HL-60/S4 treated with retinoic acid at 250 ng/mL for 4 days and 3 days (cell line): ENCODE measurements around the gene FES.

Source experiments
- in situ Hi-C: fragments of 300-500 bp; cut with MboI; formaldehyde crosslinking; loops from 2 replicates; pipeline ENCODE4 v1.7.0; 2022; ENCODE audit warnings: low sequenced_read_pairs

The FES gene

DNA sequence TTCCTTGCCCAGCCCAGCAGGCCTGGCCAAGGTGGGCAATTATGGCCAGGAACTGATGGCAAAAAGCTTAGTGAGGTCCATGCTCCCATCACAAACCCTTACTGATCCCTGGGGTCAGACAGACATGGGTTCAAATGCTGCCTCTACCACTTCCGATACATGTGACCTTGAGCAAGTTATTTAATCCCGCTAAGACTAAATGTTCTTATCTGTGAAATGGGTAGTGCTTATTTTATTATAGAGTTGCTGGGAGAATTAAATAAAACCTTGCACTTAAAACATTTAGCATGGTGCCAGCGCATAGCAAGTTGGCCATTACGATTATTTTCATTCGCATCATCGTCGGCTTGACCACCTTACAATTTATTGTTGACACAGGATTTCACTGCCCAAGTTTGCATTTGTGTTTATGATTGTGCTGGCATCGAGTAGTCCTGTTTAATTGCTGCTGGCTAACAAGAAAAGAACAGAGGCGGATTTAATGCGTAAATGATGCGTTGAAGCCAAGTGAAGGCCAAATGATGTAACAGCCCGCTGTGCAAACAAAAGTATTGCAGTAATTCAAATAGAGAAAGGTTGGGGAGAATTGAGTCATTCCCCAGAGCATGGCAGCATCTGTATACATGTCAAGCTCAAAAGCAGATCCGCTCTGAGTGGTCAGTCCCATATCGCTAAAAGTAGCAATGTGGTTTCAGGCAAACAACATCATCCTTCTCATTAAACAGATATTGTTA is 23.2 kb upstream of the FES start:
- in situ Hi-C loops, result no loop called here

DNA sequence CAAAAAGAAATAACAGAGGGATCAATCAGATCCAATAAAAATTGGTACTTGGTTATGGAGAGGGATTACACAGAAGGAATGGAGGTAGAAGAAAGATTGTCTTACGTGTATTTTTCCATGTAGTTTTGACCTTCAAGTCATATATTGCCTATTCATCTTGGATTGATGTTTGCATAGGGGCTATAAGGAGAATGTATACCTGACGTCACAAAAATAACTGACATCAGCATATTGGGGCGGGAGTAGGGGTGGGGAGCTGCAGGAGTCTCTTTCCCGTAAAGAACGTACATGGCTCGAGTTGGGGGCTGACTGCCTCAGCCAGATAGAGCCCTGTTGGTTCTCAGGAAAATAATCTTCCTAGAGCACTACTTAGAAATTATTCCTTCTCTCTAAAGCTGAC is 21.8 kb upstream of the FES start:
- in situ Hi-C loops, result no loop called here

DNA sequence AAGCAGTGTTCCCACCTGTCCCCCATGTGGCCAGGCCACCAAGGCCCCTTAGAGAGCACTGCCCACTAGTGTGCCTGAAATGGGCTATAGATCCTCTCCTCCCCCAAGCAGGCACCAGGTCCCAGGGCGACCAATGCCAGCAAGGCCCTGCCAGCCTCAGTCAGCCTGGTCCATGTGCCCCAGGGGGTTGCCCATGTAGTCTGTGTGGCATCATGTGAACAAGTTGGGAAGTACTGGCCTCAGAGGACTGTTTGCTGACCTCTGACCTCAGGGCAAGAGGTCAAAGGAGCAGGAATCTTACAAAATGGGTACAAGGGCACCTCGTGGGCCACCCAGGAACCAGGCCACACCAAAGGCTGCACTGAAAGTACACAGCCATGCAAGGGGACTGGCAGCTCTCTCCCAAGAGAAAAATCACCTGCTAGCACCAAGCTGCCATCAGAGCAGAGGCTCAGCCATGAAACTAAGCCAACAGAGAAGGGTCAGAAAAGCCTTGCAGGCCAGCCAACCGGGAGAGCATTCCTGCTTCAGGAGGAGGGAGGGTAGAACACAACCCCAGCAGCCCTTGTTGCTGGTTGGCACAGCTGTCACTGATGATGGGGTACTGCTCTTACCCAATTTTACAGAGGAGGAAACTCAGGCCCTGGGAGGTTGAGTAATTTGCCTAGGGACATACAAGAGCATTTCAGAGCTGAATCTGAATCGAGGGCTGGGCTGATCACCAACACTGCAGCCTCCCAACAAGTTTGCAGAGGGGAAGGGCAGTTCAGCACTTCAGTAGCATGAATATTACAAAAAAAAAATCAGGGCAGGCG is 21.1 kb upstream of the FES start:
- in situ Hi-C loops, result no loop called here

DNA sequence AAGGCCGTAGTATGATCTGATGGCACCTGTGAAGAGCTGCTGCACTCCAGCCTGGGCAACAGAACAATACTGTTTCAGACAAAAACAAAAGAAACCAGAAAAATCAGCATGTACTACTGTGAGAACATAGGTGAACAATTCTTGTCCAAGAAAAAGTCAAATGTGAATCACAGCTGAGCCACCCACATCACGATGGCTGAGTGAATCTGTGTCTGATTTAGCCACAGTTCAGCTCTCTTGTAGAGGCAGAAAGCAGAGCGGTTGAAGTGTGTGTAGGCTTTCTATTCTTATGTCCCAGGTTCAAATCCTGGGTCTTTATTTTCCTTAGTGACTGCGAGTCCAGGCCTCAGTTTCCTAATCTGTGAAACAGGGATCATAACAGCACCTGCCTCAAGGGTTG is 20.3 kb upstream of the FES start:
- in situ Hi-C loops, result no loop called here

DNA sequence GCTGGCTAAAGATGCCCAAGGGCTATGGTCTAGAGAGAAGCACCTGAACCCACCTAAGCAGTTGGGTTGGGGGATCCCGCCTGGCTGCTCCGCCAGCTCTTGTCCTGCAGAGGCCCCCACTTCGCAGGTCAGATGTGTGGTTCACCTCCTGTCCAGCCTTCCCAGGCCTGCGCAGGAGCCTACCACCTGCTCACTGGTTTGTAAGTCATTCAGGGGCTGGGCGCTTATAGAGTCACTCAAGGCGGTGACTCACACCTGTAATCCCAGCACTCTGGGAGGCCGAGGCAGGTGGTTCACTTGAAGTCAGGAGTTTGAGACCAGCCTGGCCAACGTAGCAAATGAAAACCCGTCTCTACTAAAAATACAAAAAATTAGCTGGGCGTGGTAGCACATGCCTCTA is 19.8 kb upstream of the FES start:
- in situ Hi-C loops, result no loop called here

DNA sequence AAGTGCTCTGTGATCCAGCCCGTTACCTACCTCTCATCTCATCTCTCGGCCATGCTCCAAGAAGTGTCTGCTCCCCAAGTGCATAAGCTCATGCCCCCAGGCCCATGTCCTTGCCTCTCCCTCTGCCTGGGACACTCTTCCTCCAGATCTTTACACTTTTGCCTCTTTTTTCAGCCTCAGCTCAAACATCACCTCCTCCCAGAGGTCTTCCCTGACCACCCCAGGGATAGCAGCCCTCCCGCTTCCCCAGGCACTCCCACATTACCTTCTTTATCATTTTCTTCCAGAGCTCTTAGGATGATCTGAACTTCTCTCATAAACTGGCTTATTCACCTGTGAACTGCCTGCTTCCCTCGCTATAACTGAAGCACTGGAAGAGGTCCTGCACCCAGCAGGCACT is 18.6 kb upstream of the FES start:
- in situ Hi-C loops, result no loop called here

DNA sequence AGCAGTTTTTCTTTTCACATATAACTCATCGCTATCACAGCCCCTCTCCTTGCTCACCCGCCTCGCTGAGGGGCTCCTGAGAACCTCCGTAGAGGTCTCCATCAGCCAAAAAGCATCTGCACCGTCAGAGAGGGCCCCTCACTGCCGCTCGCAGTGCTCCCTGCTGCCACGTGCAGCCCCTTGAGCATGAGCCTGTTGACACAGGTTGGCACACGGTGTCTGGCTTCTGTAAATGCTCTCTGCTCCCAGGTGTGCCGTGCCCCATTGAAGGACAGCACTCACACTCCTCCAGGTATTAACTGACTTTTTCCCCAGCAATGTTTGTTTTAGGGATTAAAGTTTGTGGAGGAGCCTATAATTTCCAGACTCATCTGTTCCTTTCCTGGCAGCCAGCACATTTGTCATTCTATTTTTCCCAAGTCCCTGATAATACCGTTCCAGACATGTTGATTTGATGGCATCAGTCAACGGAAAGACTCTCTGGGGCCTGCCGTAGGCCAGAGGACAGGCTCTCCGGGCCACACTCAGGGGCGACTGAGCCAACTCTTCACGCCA is 18.1 kb upstream of the FES start:
- in situ Hi-C loops, result no loop called here

DNA sequence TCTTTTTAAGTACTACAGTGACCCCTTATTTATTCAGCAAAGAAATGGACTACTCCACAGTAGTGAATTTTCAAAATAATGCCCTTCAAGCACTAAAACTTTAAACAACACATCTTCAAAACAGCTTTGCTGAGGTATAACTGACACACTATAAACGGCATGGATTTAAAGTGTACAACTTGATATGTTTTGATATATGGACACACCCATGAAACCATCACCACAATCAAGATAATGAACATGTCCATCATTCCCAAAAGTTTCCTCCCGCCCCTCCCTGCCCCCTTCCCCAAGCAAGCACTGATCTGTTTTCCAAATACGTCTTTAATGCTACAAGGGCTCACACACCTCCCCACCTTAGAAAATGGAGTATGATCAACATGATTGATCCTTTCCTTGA is 17.5 kb upstream of the FES start:
- in situ Hi-C loops, result no loop called here

DNA sequence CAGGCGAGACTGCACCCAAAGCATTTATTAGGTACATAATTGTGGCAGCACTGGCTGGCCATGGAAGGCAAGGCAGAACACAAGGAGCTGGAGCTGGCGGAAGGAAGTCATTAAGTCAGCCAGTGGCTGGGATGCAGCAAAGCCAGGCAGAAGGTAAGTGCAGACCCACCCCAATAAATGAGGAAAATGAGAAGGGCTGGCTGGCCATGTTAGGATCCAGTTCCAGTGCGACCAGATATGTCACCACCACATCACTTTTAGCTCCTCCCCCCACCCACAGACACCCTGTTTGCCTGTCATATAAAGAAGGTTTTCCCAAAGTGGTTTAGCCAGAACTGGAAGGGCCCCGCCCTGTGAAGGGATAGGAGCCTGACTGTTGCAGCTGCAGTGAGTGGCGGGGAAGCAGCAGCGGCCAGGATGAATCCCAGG is 16.0 kb upstream of the FES start, which contains the start of gene FURIN:
TSS of gene FURIN (plus strand) at position 328 of the 429 bp plus-strand sequence. CDS start 7,153 bp downstream, outside the sequence.
- in situ Hi-C loops, result no loop called here

DNA sequence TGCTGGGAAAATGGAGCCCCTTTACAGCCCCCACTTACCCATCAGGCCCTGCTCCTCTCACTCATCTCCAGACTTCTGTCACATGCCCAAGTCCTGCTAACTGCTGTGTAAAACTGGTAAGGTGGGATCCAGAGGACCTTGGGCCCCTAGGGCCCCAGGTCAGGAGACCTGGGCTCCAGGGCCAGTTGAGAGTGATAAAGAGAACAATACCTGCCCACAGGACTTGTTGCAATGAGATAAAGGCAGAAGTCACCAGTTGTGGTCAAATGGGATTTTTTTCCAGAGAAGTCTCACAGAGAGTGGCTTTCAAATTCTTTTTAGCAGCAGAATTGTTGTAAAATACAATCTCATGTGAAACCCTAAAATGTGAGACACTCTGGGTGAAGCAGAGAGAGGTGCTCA is 15.2 kb upstream of the FES start:
- in situ Hi-C loops, result no loop called here

DNA sequence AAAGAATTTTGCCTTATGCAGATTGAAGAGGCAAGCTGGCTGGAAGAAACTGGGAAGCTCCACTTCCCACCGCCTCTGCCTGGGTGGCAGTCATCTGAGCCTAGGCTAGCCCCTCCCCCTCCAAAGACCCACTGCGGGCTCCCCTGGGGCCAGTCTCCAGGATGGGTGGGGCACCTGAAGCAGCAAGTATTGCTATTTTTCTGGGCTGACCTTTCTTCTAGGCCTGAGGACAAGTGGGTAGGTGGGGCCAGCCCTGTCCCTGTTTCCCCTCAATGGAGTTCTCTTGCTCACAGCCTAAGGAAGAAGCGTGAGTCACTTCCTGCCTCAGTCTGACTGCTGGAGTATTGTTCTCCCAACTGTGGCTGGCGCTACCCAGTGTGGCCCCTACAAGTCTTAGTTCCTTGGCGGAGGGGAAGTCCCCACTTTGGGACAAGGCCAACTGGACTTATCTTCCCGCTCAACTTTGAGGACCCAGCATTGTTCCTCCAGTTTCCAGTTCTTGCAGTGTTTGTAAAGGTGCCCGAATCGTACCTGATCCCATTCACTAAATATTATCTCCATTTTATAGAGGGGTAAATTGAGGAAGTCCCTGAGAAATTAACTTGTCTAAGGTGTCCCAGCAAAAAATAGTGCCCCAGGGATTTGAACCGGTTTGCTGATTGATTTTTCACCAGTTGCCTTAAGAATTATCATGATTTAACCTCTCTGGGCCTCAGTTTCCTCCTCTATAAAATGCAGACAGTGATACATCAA is 14.5 kb upstream of the FES start:
- in situ Hi-C loops, result no loop called here

DNA sequence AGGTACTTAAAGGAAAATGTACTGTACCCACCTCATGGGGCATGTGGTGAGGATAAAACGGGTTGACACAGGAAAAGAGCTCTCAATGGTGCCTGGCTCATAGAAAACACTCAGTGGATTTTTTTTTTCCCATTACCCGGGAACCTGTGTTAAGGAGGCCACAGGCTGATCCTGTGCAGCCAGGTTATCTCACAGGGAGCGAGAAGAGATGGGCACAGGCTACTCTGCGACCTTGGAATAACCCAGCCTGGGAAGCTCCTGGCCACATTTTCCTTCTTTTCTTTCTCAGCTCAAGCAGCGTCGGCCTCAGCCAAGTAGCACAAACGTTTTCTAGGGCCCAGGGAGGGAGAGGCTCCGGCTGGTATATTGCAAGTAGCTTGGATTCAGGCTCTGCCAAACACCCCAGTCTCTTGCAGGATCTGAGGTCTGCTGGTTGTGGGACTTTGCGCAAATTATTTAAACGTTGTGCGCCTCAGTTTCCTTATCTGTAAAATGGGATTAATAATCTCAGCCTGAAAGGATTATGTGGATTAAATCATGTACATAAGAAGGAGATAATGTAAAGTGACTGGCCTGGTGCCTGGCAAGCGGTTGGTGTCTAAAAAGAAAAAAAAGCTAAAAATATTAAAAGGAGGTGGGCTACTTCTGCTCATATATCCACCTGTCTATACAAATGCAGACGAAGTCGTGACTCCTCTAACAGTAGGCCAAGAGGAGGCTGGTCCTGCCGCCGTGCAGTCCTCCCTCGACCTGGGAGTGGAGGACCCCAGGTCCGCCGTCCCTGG is 13.8 kb upstream of the FES start:
- in situ Hi-C loops, result no loop called here

DNA sequence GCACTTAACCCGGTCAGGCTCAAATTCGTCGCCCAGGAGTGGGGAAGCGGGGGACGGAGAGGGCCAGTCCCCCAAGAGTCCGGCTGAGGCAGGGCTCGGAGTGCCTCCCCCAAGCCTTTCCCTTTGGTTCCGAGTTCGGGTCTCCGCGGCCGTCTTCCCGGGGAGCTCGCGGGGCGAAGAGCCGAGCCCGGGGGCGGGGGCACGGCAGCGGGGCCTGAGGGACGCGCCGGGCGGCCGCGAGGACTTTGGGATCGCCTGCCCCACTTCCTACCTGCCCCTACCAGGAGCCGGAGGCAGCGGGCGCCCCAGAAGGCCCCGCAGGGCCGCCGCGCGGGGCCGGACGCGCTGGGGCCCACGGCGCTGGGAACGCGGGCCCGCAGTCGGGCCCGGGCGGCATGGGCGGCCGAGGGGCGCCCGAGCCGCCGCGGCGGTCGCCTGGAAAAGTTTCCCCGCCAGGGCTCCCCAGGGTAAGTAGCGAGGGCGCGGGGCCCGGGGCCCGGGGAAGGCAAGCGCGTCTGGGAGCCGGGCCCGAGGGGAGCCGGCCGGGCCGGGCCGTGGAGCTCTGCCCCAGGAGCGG is 13.1 kb upstream of the FES start:
- in situ Hi-C loops, result no loop called here

DNA sequence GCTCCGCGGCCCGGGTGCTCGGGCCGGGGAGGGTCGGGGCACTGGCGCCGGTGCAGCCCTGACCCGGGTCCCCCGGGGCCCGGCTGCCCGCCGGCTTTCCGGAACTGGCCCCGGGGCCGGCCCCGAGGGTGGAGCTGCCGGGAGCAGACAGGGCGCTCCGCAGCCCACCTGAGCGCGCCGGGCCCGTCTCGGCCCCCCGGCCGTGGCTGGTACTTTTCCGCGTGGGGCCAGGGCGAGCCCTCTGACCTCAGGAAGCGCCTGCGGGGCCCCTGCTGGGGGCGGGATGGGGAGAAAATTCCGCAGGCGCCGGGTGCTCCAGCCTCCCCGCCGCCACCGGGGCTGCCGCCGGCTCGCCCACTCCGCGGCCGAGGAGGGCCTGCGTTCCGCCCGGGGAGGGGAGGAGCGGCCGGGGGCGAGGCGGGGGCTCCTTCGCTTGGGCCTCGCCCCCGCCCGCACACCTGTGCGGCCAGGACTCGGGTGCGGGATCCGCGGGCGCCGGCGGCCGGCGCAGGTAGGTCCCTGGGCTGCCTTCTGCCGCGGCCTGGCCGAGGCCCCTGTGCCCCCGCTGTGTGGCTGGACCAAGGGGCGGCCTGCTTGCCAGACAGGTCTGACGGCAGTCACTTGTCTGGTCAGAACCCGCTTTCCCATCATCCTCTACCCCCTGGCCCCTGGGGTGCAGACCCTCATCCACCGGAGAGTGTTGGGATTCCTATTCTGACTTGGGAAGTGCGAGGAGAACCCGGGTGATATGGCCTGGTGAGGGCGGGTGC is 12.4 kb upstream of the FES start:
- in situ Hi-C loops, result no loop called here

DNA sequence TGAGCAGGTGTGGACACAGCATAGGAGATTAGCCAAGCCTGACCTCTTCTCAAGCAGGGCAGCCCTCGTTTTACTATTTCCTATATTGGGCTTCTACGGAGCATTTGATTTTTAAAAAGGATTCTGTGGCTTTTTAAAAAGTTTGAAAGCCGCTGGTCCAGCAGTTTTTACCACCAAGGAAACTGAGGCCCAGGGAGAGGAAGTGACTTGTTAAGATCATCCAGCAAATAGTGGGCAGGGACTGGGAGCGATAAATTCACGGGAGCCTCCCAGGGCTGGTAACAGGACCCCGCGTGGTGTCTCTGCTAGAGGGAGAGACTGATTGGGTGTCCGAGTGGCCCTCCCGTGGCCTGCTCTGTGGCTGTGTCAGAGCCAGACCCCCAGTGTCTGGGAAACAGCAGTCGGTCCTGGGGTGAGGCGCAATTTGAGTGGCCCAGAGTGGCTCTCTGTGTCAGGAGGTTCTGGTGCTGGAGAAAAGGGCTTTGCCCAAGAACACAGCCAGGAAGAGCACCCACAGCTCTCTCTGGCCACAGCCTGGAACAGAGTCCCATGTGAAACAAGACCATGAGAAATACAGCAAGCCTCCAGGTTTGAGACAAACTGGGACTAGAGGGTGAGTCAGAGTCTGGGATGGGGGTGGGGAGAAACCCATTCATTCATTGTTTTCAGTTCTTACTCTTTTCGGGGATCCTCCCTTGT is 11.7 kb upstream of the FES start:
- in situ Hi-C loops, result no loop called here

DNA sequence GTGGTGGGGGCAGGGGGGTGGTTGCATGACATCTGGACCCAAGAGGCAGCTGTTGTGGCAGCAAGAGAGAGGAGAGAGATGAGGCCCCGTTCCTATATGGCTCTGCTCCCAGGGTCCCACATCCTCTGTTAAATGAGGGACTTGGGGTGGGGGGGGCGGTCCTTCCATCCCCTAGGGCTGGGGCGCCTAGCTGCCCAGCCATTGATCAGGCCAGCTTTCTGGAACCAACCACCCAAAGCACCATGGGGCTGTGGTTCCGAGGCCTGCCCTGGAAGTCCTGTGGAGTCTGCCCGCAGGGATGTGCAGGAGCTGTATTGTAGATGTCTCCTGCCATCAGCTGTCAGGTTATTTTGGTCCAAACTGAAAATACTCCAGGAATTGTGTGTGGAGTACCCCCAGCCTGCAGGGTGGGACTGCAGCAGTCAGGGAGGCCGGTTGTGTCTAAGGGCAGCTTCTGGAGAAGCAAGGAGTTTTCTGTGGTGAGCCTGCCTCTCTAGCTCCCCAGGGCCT is 10.8 kb upstream of the FES start:
- in situ Hi-C loops, result no loop called here

DNA sequence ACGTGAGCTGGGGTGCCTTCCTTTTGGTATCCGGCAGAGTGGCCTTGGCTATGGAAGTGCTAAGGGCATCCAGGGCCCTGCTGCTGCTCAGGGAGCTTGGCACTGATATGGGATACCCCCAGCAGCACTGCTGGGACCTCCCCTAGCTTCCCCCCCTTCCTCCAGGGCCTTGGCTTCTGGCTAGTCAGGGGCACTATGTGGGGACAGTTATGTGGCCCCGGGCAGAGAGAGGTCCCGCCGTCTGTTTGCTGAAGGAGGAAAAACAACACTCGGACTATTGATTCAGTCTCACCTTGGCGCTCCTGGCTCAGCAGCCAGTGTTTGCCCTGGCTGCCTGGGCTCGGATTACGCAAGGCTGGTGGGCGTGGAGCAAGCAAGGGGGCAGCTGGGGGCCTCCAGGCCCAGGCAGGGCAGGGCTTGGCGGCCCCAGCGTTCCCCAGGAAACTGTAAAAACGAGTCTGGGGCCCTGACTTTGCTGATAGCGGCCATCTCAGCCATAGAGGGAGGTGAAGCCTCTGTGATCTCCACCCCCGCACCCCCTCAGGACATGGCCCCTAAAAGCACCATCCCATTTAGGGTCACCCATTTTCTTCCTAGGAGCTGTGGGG is 10.2 kb upstream of the FES start:
- in situ Hi-C loops, result no loop called here

DNA sequence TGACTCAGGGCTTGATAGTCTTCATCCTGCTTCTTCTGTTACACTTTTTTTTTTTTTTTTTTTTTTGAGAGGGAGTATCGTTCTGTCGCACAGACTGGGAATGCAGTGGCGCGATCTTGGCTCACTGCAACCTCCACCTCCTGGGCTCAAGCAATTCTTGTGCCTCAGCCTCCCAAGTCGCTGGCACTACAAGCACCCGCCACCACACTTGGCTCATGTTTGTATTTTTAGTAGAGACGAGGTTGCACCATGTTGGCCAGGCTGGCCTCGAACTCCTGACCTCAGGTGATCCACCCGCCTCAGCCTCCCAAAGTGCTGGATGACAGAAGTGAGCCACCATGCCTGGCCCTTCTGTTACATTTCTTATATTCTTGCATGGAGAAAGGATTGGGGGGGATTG is 9.3 kb upstream of the FES start:
- in situ Hi-C loops, result loop anchor here (25.0 kb wide), 1 partner anchor 563 kb away; no protein-coding TSS in a partner anchor
